Smooth muscle cell (in vitro differentiated cells): Measurements from ENCODE around the gene GTF3C1. TPM values are rescaled to one million over a fixed set of nuclear protein-coding genes. Genes with fewer than 3 reads are reported as not detected.
A peak's percentile ranks its signal among the peaks of the same experiment; 100 is the strongest.

Experiments
- DNase-seq: peaks from one replicate; lab custom pipeline; 2025; ENCODE audit not compliant: unreplicated experiment; lab: John Stamatoyannopoulos, UW
- H2AFZ ChIP-seq: fragments of 200-600 bp; sonication (generic); 2 replicates; pipeline ENCODE4 v1.6.0; 2016; ENCODE audit warnings: antibody characterized with exemption, low read depth, mild to moderate bottlenecking
- H3F3A ChIP-seq: fragments of 200-600 bp; sonication (generic); 2 replicates; pipeline ENCODE4 v1.6.0; 2017; ENCODE audit warnings: antibody characterized with exemption, low read depth
- H3K27ac ChIP-seq: fragments of 200-600 bp; sonication (generic); 2 replicates; pipeline ENCODE4 v1.5.1; 2016; ENCODE audit warnings: low read depth, mild to moderate bottlenecking
- H3K27me3 ChIP-seq: fragments of 200-600 bp; sonication (generic); 2 replicates; pipeline ENCODE4 v1.6.1; 2016; ENCODE audit warnings: low read depth, mild to moderate bottlenecking
- H3K36me3 ChIP-seq: fragments of 200-600 bp; sonication (generic); 2 replicates; pipeline ENCODE4 v1.5.1; 2016; ENCODE audit warnings: low read depth
- H3K4me1 ChIP-seq: fragments of 200-600 bp; sonication (generic); 2 replicates; pipeline ENCODE4 v1.5.1; 2016; ENCODE audit warnings: low read depth
- H3K4me2 ChIP-seq: fragments of 200-600 bp; sonication (generic); 2 replicates; pipeline ENCODE4 v1.6.0; 2016; ENCODE audit warnings: mild to moderate bottlenecking
- H3K4me3 ChIP-seq: fragments of 200-600 bp; sonication (generic); 2 replicates; pipeline ENCODE4 v1.5.1; 2016; ENCODE audit warnings: mild to moderate bottlenecking
- H3K79me2 ChIP-seq: fragments of 200-600 bp; sonication (generic); 2 replicates; pipeline ENCODE4 v1.6.0; 2016; ENCODE audit warnings: low read depth, mild to moderate bottlenecking
- H3K9ac ChIP-seq: fragments of 200-600 bp; sonication (generic); 2 replicates; pipeline ENCODE4 v1.6.0; 2016; ENCODE audit warnings: low read depth
- H3K9me3 ChIP-seq: fragments of 200-600 bp; sonication (generic); replicated peaks from 2 replicates; pipeline ENCODE4 v1.5.1; 2016; ENCODE audit warnings: low read depth
- H4K20me1 ChIP-seq: fragments of 200-600 bp; sonication (generic); 2 replicates; pipeline ENCODE4 v1.6.0; 2016; ENCODE audit warnings: low read depth
- CTCF ChIP-seq: fragments of 200-600 bp; sonication (generic); IDR thresholded peaks from 2 replicates; pipeline ENCODE4 v1.5.1; 2017; ENCODE audit warnings: borderline replicate concordance, mild to moderate bottlenecking, antibody characterized with exemption; ENCODE audit not compliant: insufficient read depth, poor library complexity, severe bottlenecking
- WGBS: methylation state at CpG from one replicate; pipeline ENCODE4 v1.1.7; 2016; ENCODE audit warnings: low lambda C conversion rate; 5-methylcytosine and 5-hydroxymethylcytosine counted together
- polyA plus RNA-seq: library from polyadenylated mRNA; unstranded; fragments of >200 nt; fragmentation: Nextera tagmentation; extraction: Ambion mirVana; gene quantifications from 2 replicates; pipeline ENCODE4 v1.2.1, GENCODE V29; 2016
- total RNA-seq: library from RNA; depleted of rRNA; stranded (reverse); fragments of >200 nt; gene quantifications from 2 replicates; pipeline ENCODE4 v1.2.3, GENCODE V29; 2014

The GTF3C1 gene
- total and polyA plus RNA-seq, 2 experiments from 2014 or later, result 47.6 to 78.5 TPM

- H4K20me1 ChIP-seq, result peaks cover 18% of the 10 kb centered on the region
- no peak overlapping the region for H3K4me2 ChIP-seq
- no peaks in the 10 kb centered on the region for H3K9me3 ChIP-seq
- H3K27me3 ChIP-seq, result no peaks in the 10 kb centered on the region
- H3K4me1 ChIP-seq, result peaks cover 5% of the 10 kb centered on the region
- TF ChIP-seq CTCF, result no peak
- H3K9ac ChIP-seq, result no peak overlapping the region
- H3F3A ChIP-seq, result no peaks in the 10 kb centered on the region
- WGBS, result 91% methylated on average over 3 of the region's 3 CpGs
- no peak overlapping the region for H2AFZ ChIP-seq
- no peak overlapping the region for H3K27ac ChIP-seq
- H3K36me3 ChIP-seq, result no peaks in the 10 kb centered on the region
- H3K79me2 ChIP-seq, result no peaks in the 10 kb centered on the region
- H3K4me3 ChIP-seq, result no peak overlapping the region
- DNase-seq, result no peak
These were observed 47.6 kb upstream of the GTF3C1 start for GRCh38 chr16:27597361-27597760.

- Histone ChIP-seq H3F3A (no peaks in the 10 kb centered on the region), H2AFZ (no peak overlapping the region), H3K4me3 (no peak overlapping the region), H3K9me3 (no peaks in the 10 kb centered on the region), H3K27ac (no peak overlapping the region), H3K79me2 (no peaks in the 10 kb centered on the region), H4K20me1 (peaks cover 18% of the 10 kb centered on the region), H3K9ac (no peak overlapping the region), H3K36me3 (no peaks in the 10 kb centered on the region), H3K4me2 (peak overlapping the region; percentile 31), H3K27me3 (no peaks in the 10 kb centered on the region), H3K4me1 (peaks cover 5% of the 10 kb centered on the region)
- no peak for TF ChIP-seq CTCF
- 92% methylated on average over 4 of the region's 4 CpGs for WGBS
- no peak for DNase-seq
These were observed 46.7 kb upstream of the GTF3C1 start for GRCh38 chr16:27596411-27596810.

- Histone ChIP-seq H3F3A (no peaks in the 10 kb centered on the region), H3K27ac (no peak overlapping the region), H3K27me3 (no peaks in the 10 kb centered on the region), H3K9ac (no peak overlapping the region), H3K79me2 (no peaks in the 10 kb centered on the region), H2AFZ (no peak overlapping the region), H4K20me1 (peaks cover 18% of the 10 kb centered on the region), H3K36me3 (no peaks in the 10 kb centered on the region), H3K4me2 (peak overlapping the region; percentile 31), H3K4me1 (peaks cover 5% of the 10 kb centered on the region), H3K9me3 (no peaks in the 10 kb centered on the region), H3K4me3 (no peak overlapping the region)
- no peak for TF ChIP-seq CTCF
- WGBS, result 48% methylated on average over 6 of the region's 6 CpGs
- DNase-seq, result no peak
These were observed 46.3 kb upstream of the GTF3C1 start for GRCh38 chr16:27595993-27596392.

DNA sequence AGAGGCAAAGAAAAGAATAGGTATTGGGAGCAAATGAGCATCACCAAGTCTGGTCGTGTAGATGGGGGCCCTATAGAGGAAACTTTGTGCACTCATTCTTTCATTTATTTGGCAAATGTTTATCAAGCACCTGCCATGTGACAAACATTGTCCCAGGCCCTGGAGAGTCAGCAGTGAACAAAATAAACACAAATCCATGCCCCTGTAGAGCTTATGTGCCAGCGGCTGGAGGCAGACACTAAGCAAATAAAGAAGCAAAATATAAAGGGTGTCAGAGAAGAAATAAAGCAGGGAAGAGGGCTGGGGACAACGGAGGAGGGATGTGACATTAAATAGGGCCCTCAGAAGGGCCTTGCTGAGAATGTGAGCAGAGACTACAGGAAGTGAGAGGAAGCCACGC is 45.8 kb upstream of the GTF3C1 start:
- Histone ChIP-seq H3K79me2 (no peaks in the 10 kb centered on the region), H3K4me1 (peaks cover 5% of the 10 kb centered on the region), H3K27ac (no peak overlapping the region), H3K9ac (no peak overlapping the region), H3K9me3 (no peaks in the 10 kb centered on the region), H3K27me3 (no peaks in the 10 kb centered on the region), H3K4me2 (no peak overlapping the region), H4K20me1 (peaks cover 18% of the 10 kb centered on the region), H3K36me3 (no peaks in the 10 kb centered on the region), H2AFZ (no peak overlapping the region), H3F3A (no peaks in the 10 kb centered on the region), H3K4me3 (no peak overlapping the region)
- DNase-seq, result no peak
- 87% methylated on average over 4 of the region's 4 CpGs for WGBS
- no peak for TF ChIP-seq CTCF
